Peyer's patch (tissue), 4 donors: ENCODE data around the gene FAS.

Experiments used
- POLR2A ChIP-seq, 2 donors: fragments of 450-650 bp; IDR thresholded peaks; one replicate each; pipeline ENCODE4 v1.5.1; 2017; ENCODE audit warnings: antibody characterized with exemption in 2 of 2, mild to moderate bottlenecking in 2 of 2, moderate library complexity in 2 of 2
- TF ChIP-seq, protein P1 (sequence below), 6 experiments: fragments of 450-650 bp in 4 of 6; fragments of 200-600 bp in 2 of 6; sonication (generic) in 1 of 6; IDR thresholded peaks; one replicate each; pipeline ENCODE4 v1.5.1; 2017 to 2019; ENCODE audit warnings: antibody characterized with exemption in 6 of 6, mild to moderate bottlenecking in 3 of 6, moderate library complexity in 1 of 6

DNA sequence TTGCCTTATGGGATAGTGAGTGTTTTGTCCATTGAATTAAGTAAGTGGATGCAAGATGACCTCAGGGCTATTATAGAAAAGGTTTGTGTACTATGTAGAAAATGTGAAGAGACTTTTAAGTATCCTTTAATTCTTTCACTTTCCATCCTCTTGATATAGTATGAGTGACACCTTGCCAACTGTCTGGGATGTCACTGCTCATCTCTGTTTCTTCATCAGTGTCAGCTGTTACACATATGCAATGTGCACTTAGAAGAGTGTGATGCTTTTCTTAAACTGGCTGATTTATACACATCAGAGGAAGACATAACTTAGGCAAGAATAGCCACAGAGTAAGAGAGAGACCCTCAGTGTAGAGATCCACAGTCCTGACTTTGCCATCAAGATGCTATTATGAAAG lies 29.3 kb upstream of the FAS start:
- TF ChIP-seq, protein P1, sequence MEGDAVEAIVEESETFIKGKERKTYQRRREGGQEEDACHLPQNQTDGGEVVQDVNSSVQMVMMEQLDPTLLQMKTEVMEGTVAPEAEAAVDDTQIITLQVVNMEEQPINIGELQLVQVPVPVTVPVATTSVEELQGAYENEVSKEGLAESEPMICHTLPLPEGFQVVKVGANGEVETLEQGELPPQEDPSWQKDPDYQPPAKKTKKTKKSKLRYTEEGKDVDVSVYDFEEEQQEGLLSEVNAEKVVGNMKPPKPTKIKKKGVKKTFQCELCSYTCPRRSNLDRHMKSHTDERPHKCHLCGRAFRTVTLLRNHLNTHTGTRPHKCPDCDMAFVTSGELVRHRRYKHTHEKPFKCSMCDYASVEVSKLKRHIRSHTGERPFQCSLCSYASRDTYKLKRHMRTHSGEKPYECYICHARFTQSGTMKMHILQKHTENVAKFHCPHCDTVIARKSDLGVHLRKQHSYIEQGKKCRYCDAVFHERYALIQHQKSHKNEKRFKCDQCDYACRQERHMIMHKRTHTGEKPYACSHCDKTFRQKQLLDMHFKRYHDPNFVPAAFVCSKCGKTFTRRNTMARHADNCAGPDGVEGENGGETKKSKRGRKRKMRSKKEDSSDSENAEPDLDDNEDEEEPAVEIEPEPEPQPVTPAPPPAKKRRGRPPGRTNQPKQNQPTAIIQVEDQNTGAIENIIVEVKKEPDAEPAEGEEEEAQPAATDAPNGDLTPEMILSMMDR (IDR thresholded peaks at IDR 0.05): no peak
- TF ChIP-seq POLR2A (IDR thresholded peaks at IDR 0.05): no peak
